GM19438 (cell line): Measurements from ENCODE around the gene RAB8B.

ENCODE experiments used
- ATAC-seq: cut with Tn5 transposase; IDR thresholded peaks from one replicate; pipeline ENCODE4 v1.9.1; 2021; ENCODE audit warnings: low read depth; ENCODE audit not compliant: unreplicated experiment

RAB8B gene

DNA sequence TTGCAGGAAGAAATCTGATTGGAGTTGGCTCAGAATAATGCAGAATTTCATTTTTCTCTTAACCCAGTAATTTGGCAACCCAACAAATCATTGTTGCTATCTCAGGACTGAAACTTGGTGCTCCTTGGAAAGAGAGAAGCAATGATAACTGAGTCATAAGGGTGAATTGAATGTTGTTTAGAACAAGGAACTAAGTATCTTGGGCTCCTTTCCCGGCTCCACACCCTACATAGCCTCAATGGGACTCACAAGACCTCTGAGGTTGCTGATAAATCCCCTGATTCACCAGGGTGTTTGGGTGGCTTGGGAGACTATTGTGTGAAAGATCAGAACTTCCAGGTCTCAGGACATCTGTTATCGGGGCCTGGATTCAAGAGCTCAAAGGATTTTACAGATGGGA lies 7.8 kb upstream of the RAB8B start:
- ATAC-seq = no peak

GRCh38 chr15:63185206-63185605 lies 4.2 kb upstream of the RAB8B start:
- no peak for ATAC-seq

- no peak for ATAC-seq
Observed at GRCh38 chr15:63186065-63186464, 3.3 kb upstream of the RAB8B start.

GRCh38 chr15:63187589-63188226 lies 1.7 kb upstream of the RAB8B start:
- no peak for ATAC-seq

GRCh38 chr15:63188247-63188925 lies 1.0 kb upstream of the RAB8B start:
- ATAC-seq = no peak

GRCh38 chr15:63189941-63190768 lies 749 bp downstream of the RAB8B start:
- ATAC-seq = no peak

- no peak for ATAC-seq
Observed at GRCh38 chr15:63190769-63191649, 1.6 kb downstream of the RAB8B start.

DNA sequence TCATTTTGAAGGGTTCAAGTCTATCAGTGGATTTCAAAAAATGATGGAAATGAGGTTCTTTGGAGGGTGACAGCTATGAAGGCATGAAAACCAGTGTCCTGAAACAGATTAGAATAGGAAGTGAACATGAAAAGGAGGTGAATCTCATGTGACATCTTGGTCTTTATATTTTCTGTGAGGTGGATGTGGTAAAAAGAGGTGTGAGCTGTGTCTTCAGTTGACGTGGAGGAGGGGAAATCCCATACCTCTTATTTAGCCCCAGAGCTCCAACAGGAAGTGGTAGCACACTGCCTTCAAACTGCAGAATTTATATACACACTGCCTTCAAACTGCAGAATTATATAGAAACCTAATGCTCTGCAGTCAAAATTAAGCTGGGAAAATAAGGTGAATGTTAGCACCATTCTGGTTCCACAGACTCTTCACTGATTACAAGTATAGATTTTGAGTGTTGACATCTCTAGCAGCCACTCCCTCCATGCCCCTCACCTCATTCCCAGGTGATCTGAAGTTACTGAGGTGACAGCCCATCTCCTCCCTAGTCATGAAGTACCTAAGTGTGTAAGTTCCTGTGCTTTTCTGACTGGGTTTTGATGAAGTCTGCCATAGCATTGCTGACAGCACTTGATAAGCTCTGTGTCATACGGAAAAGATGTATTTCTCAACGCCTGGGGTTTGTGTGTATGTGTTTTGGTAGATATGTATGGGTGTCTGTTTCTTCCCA lies 2.7 kb downstream of the RAB8B start:
- ATAC-seq = no peak

DNA sequence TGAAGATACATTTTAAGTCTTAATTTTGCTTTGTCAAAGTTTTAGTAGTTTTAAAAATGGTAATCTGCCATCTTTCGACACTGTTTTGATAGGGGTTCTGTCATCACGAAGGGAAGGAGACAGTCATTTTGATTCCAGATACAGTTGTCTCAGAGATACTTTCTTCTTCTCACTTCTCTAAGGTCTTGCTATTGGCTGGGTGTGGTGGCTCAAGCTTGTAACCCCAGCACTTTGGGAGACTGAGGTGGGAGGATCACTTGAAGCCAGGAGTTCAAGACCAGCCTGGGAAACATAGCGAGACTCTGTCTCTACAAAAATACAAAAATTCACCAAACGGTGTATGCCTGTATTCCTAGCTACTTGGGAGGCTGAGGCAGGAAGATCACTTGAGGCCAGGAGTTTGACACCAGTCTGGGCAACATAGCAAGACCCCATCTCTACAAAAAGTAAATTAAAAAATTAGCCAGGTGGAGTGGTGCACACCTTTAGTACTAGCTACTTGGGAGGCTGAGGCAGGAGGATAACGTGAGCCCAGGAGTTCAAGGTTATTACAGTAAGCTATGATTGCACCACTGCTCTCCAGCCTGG lies 3.3 kb downstream of the RAB8B start:
- no peak for ATAC-seq

GRCh38 chr15:63194302-63194701 lies 4.9 kb downstream of the RAB8B start:
- no peak for ATAC-seq

GRCh38 chr15:63194880-63195568 lies 5.6 kb downstream of the RAB8B start:
- no peak for ATAC-seq

- ATAC-seq = no peak
Observed at GRCh38 chr15:63195569-63196015, 6.2 kb downstream of the RAB8B start.

DNA sequence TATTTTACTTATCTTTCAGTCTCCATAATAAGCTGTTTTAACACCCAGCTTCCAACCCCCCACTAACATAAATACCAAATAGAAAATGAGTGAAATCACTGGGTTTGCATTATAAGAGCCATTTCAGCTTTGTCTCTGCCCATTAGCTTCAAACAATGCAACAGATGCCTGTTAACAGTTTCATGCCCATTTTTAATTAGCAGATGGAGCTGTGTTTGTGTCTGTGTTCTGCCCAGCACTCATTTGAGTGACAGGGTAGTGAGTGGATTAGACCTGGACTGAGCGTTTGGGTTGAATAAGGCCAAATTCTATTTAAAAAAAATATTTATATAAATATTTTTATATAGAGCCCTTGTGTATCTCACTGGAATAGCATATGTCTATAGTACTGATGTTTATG lies 7.4 kb downstream of the RAB8B start:
- ATAC-seq = no peak

- ATAC-seq = no peak
Observed at GRCh38 chr15:63197626-63198025, 8.2 kb downstream of the RAB8B start.

DNA sequence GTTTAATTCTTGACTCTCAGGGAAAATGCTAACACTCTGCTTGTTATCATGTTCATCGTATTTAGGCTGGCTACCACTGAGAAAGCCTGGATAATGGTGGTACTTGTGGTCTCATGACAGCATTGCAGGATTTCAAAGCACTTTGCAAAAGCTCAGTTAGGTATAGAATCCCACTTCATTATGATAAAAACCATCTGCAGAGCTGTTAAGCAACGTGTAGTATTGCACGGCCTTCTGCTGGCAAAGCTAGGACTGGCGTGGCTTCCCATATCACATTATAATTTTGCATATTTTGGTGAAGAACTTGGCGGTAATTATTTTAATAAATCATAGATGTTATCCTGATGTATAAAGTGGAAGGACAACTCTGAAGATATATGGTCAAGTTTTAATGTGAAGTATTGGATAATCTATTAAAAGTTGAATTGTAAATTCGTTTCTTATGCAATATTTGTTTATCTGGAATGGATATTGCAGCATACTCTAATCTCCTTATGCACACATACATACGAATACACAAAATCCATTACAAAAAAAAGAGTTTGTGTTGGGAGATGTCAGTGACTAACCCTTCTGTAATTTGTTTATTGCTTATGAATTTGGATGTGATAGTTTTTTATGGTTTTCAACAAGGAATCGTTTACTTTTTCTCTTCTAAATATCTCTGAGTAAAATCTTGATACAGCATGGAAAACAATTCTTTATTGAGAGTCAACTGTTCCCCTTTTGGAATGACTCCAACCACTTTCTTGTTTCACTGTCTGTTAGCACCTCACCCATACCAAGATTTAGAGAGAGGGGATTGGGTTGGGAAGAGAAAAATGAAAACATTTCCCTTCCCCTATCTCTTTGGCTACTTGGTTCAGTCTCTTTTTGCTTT lies 9.2 kb downstream of the RAB8B start:
- ATAC-seq = no peak

GRCh38 chr15:63200464-63201249 lies 11.3 kb downstream of the RAB8B start:
- ATAC-seq = no peak

DNA sequence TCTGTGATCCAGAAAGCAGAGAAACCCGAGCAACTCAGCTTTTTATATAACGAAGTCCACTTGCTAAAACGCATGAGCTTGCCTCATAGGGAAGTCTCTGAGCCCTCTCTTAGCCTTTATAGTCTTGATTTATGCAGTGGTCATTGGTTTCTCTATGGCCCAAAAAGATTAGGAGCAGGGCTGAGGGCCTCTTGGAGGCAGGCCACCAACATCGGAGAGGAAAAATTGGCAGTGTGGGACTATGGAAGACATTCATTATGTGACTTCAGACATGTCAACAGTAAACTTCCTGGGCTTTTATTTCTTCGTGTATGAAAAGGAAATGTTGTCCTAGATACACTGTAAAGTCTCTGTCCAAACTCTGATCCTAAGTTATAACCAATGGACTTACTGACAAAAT lies 13.5 kb downstream of the RAB8B start:
- ATAC-seq = no peak
